Psoas muscle (tissue), 8 donors: Measurements from ENCODE around the gene REPIN1. TPM values are rescaled to one million over a fixed set of nuclear protein-coding genes. Genes with fewer than 3 reads are reported as not detected.

Experiments used
- ATAC-seq, 4 donors: fragments of 200-7000 bp; cut with Tn5 transposase; one replicate each; pipeline ENCODE4 v1.9.1; 2020; ENCODE audit warnings: moderate library complexity in 3 of 4, mild to moderate bottlenecking in 2 of 4
- DNase-seq, 2 donors: peaks; one replicate each; pipeline ENCODE4 v3.0.0-alpha.2; 2020
- H3K27ac ChIP-seq: fragments of 200-600 bp; one replicate; pipeline ENCODE4 v1.8.0; 2022
- H3K27me3 ChIP-seq, 3 donors: fragments of 200-600 bp in 1 of 3; one replicate each; pipeline versions ENCODE4 v1.6.1 to v1.8.0; 2013 to 2022; ENCODE audit warnings: low read length in 2 of 3, mild to moderate bottlenecking in 2 of 3, moderate library complexity in 1 of 3; ENCODE audit not compliant: insufficient read depth in 3 of 3
- H3K36me3 ChIP-seq, 2 donors: fragments of 200-600 bp in 1 of 2; one replicate each; pipeline versions ENCODE4 v1.6.1 to v1.8.0; 2013 to 2022; ENCODE audit warnings: low read depth in 1 of 2, mild to moderate bottlenecking in 1 of 2, moderate library complexity in 1 of 2; ENCODE audit not compliant: insufficient read depth in 1 of 2
- H3K4me1 ChIP-seq: fragments of 200-600 bp; one replicate; pipeline ENCODE4 v1.8.0; 2022
- H3K4me3 ChIP-seq: fragments of 200-600 bp; one replicate; pipeline ENCODE4 v1.8.0; 2022; ENCODE audit warnings: mild to moderate bottlenecking
- H3K9me3 ChIP-seq: fragments of 200-600 bp; one replicate; pipeline ENCODE4 v1.8.0; 2022
- CTCF ChIP-seq: fragments of 200-600 bp; IDR thresholded peaks from one replicate; pipeline ENCODE4 v1.8.0; 2022; ENCODE audit warnings: antibody characterized with exemption
- whole genome bisulfite sequencing, 3 donors: extraction: QIAGEN DNeasy Blood & Tissue Kit; methylation state at CpG; one replicate each; pipeline versions ENCODE4 v1.1.6 to v1.1.7; 2013; 5-methylcytosine and 5-hydroxymethylcytosine counted together
- intact Hi-C, 2 donors: fragments of 100-400 bp; cut with DNase I; formaldehyde crosslinking; loops; one replicate each; pipeline versions ENCODE4 v1.11.0 to v1.14.2; 2022
- polyA plus RNA-seq, 3 donors: library from polyadenylated mRNA; stranded (reverse); fragments of 200-250 nt; gene quantifications; one replicate each; pipeline ENCODE4 v1.2.3, GENCODE V29; 2013
- total RNA-seq, 4 donors: library from RNA; stranded (reverse); fragmentation: NEBNext Ultra II Directional in 2 of 4; extraction: Animal tissue kit (Norgen Biotek cat#: 25700) in 2 of 4; gene quantifications; one replicate each; pipeline versions ENCODE4 v1.2.1 to v1.2.4, GENCODE V29; 2021 to 2023
- donor health status: healthy with polysubstance abuse.
- donor health status: DM: no; HTN: no; CAD: no; lungs with moderate emphysema.
- donor health status: Bipolar disorder and iron deficiency.
- donor health status: healthy.
- donor health status: DM: yes; HTN: yes; CAD: no.
- donor health status: DM: no; HTN: no; CAD: no.
- donor health status: DM: no; HTN: no; CAD: no.
- donor health status: DM: yes; HTN: yes; CAD: no.

Gene REPIN1
- total and polyA plus RNA-seq, 7 donors: 80.2 to 212 (median 129) TPM

DNA sequence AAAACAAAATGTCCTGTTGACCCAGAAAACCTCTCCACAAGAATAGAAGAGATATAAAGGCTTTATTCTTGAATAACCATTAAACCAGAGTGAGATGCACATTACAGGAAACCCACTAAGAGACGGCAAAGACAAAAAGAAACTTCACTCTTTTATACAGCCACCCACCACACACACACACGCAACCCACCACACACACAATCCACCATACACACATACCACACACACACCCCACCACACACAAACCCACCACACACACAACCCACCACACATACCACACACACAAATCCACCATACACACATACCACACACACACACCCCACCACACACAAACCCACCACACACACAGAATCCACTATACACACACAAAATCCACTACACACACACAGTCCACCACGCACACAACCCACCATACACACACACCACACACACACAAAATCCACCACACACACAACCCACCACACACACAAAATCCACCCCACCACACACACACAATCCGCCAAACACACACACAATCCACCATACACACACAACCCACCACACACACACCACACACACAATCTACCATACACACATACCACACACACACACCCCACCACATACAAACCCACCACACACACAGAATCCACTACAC is 9.5 kb upstream of the REPIN1 start:
- no peak for ATAC-seq
- Histone ChIP-seq H3K9me3 (no peaks in the 10 kb centered on the region), H3K4me3 (no peak overlapping the region), H3K27ac (no peak overlapping the region), H3K4me1 (peaks cover 19% of the 10 kb centered on the region), H3K27me3 (no peaks in the 10 kb centered on the region), H3K36me3 (no peaks in the 10 kb centered on the region)
- TF ChIP-seq CTCF: no peak
- DNase-seq: no peak
- intact Hi-C loops: loop anchor here in 1 of 2 donors (2.0 kb wide), 1 partner anchor 30 kb away; no protein-coding TSS in a partner anchor
- 93 to 94% (median 93%) methylated on average over 4 of the region's 4 CpGs for WGBS, 3 donors

DNA sequence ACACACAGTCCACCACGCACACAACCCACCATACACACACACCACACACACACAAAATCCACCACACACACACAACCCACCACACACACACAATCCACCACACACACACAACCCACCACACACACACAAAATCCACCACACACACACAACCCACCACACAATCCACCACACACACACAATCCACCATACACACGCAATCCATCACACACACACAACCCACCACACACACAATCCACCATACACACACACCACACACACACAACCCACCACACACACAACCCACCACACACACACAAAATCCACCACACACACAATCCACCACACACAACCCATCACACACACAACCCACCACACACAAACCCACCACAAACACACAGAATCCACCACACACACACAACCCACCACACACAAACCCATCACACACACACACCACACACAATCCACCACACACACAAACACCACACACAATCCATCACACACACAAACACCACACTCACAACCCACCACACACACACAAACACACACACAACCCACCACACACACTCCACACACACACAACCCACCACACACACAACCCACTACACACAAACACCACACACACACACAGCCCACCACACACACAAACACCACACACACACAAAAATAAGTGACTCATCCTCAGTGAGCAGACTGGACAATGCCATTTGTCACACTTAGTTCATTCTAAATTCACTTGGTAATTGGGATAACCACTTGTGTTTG is 8.8 kb upstream of the REPIN1 start:
- peaks cover 26% of the 10 kb centered on the region for H3K4me1 ChIP-seq
- H3K27me3 ChIP-seq: no peaks in the 10 kb centered on the region
- no peak overlapping the region for H3K4me3 ChIP-seq
- DNase-seq (no peak), ATAC-seq (no peak)
- H3K36me3 ChIP-seq: no peaks in the 10 kb centered on the region
- no peaks in the 10 kb centered on the region for H3K9me3 ChIP-seq
- WGBS, 3 donors: 97 to 98% (median 98%) methylated on average over 2 of the region's 2 CpGs
- H3K27ac ChIP-seq: no peak overlapping the region
- intact Hi-C loops: loop anchor here (2.0 to 5.0 kb wide), 2 partner anchors 29 to 38 kb away; no protein-coding TSS in a partner anchor
- no peak for TF ChIP-seq CTCF

- no peak for ATAC-seq
- H3K9me3 ChIP-seq: no peaks in the 10 kb centered on the region
- intact Hi-C loops: loop anchor here in 1 of 2 donors (5.0 kb wide), 1 partner anchor 37 kb away; no protein-coding TSS in a partner anchor
- H3K27ac ChIP-seq: no peak overlapping the region
- no peaks in the 10 kb centered on the region for H3K27me3 ChIP-seq
- WGBS, 3 donors: 82 to 88% (median 82%) methylated on average over 5 of the region's 5 CpGs
- H3K36me3 ChIP-seq: no peaks in the 10 kb centered on the region
- H3K4me3 ChIP-seq: no peak overlapping the region
- DNase-seq: no peak
- no peak for TF ChIP-seq CTCF
- H3K4me1 ChIP-seq: peaks cover 26% of the 10 kb centered on the region
Observed at GRCh38 chr7:150360363-150361058, 8.1 kb upstream of the REPIN1 start.

DNA sequence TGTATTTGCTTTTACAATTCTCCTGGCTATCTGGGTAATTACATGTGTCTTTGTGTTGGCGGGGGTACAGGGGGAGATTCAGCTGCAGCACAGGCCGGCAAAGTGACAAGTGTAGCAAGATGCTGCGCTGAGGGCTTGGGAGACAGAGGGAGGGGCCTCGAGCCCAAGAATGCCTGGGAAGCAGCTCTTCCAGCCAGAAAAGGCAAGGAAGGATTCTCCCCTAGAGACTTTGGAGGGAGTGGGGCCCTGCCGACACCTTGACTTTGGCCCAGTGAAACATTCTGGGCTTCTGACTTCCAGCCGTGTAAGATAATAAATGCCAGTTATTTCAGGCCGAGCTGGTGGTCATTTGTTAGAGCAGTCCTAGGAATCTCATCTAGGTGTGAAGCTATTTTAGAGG is 7.2 kb upstream of the REPIN1 start:
- Histone ChIP-seq H3K27ac (peak overlapping the region; percentile 78), H3K36me3 (no peaks in the 10 kb centered on the region), H3K4me3 (no peak overlapping the region), H3K4me1 (peaks cover 26% of the 10 kb centered on the region), H3K9me3 (no peaks in the 10 kb centered on the region), H3K27me3 (no peaks in the 10 kb centered on the region)
- intact Hi-C loops: loop anchor here in 1 of 2 donors (5.0 kb wide), 1 partner anchor 36 kb away; no protein-coding TSS in a partner anchor
- no peak for TF ChIP-seq CTCF
- WGBS, 3 donors: 52 to 64% (median 61%) methylated on average over 7 of the region's 7 CpGs
- no peak for DNase-seq
- ATAC-seq: no peak
